MM.1S (cell line): ENCODE data around the gene FAM13B.
"Not testable (repeated sequence)": the region's sequence is repeated elsewhere in the genome, so short reads cannot be mapped to it uniquely, and the experiment has no call there.

Experiments used
- DNase-seq: peaks from one replicate; pipeline ENCODE4 v3.0.0-alpha.2; 2015
- H2AFZ ChIP-seq: fragments of 300-600 bp; sonication (generic); 2 replicates; pipeline ENCODE4 v1.6.0; 2016; ENCODE audit warnings: antibody characterized with exemption, low read length
- H3F3A ChIP-seq: fragments of 300-600 bp; sonication (generic); 2 replicates; pipeline ENCODE4 v1.6.1; 2016; ENCODE audit warnings: mild to moderate bottlenecking, antibody characterized with exemption, low read length, moderate library complexity, mixed read lengths; ENCODE audit not compliant: insufficient read depth
- H3K27ac ChIP-seq: fragments of 300-600 bp; sonication (generic); 2 replicates; pipeline ENCODE4 v1.5.1; 2016; ENCODE audit warnings: mild to moderate bottlenecking, low read length
- H3K27me3 ChIP-seq: fragments of 300-600 bp; sonication (generic); replicated peaks from 2 replicates; pipeline ENCODE4 v1.6.0; 2016; ENCODE audit warnings: low read length; ENCODE audit not compliant: insufficient read depth
- H3K36me3 ChIP-seq: fragments of 300-600 bp; sonication (generic); replicated peaks from 2 replicates; pipeline ENCODE4 v1.6.1; 2016; ENCODE audit warnings: mild to moderate bottlenecking, low read length, mixed read lengths; ENCODE audit not compliant: insufficient read depth
- H3K4me1 ChIP-seq: fragments of 300-600 bp; sonication (generic); 2 replicates; pipeline ENCODE4 v1.6.1; 2016; ENCODE audit warnings: low read length, mixed read lengths
- H3K4me2 ChIP-seq: fragments of 300-600 bp; sonication (generic); 2 replicates; pipeline ENCODE4 v1.6.0; 2016; ENCODE audit warnings: low read depth, low read length
- H3K4me3 ChIP-seq: fragments of 300-600 bp; sonication (generic); 2 replicates; pipeline ENCODE4 v1.5.1; 2016; ENCODE audit warnings: low read length, mixed read lengths
- H3K79me2 ChIP-seq: fragments of 300-600 bp; sonication (generic); 2 replicates; pipeline ENCODE4 v1.6.1; 2016; ENCODE audit warnings: mixed run types, low read length, mixed read lengths
- H3K9ac ChIP-seq: fragments of 300-600 bp; sonication (generic); 2 replicates; pipeline ENCODE4 v1.6.1; 2016; ENCODE audit warnings: low read length, mixed read lengths
- H3K9me2 ChIP-seq: fragments of 300-600 bp; sonication (generic); replicated peaks from 2 replicates; pipeline ENCODE4 v1.6.1; 2016; ENCODE audit warnings: mild to moderate bottlenecking, low read length, mixed read lengths; ENCODE audit not compliant: insufficient read depth
- H3K9me3 ChIP-seq: fragments of 300-600 bp; sonication (generic); replicated peaks from 2 replicates; pipeline ENCODE4 v1.6.1; 2016; ENCODE audit warnings: mild to moderate bottlenecking, low read length, mixed read lengths; ENCODE audit not compliant: insufficient read depth
- H4K20me1 ChIP-seq: fragments of 300-600 bp; sonication (generic); 2 replicates; pipeline ENCODE4 v1.6.1; 2016; ENCODE audit warnings: mild to moderate bottlenecking, low read length, moderate library complexity, mixed read lengths; ENCODE audit not compliant: insufficient read depth
- EZH2 ChIP-seq: fragments of 300-600 bp; sonication (generic); optimal IDR thresholded peaks from 2 replicates; pipeline ENCODE3; 2017; ENCODE audit warnings: low read depth, mild to moderate bottlenecking, antibody characterized with exemption, low read length, mixed read lengths
- EZH2phosphoT487 ChIP-seq: fragments of 300-600 bp; sonication (generic); IDR thresholded peaks from 2 replicates; pipeline ENCODE4 v1.6.1; 2018; ENCODE audit warnings: antibody characterized with exemption, low read length
- TF ChIP-seq, protein P1 (sequence below): fragments of 300-600 bp; sonication (generic); IDR thresholded peaks from 2 replicates; pipeline ENCODE4 v1.5.1; 2016; ENCODE audit warnings: antibody characterized with exemption, low read length, mixed read lengths

The FAM13B gene

DNA sequence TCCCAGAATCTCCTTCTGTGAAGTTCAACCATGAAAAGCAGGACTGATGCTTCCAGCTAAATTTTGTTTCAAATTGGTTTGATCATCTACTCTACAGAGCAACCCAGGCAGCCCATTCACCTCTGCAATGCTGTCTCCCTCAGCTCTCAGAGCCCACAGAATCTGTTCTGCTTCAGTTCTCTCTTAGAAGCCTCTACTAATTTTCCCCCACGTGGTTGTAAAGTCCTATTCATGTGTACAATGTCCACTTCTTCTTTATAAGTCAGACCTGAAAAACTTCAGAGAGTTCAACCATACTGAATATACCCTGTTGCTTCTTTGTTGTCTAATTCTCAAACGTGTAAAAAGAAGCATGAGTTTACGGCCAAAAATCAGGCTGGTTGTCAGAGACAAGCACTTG lies 21.3 kb upstream of the FAM13B start:
- no peak for DNase-seq
- H3K9me2 ChIP-seq: no peaks in the 10 kb centered on the region
- H3K27ac ChIP-seq: no peak overlapping the region
- H3K79me2 ChIP-seq: no peaks in the 10 kb centered on the region
- H3K4me1 ChIP-seq: no peaks in the 10 kb centered on the region
- no peaks in the 10 kb centered on the region for H3F3A ChIP-seq
- H3K27me3 ChIP-seq: no peaks in the 10 kb centered on the region
- no peak overlapping the region for H3K4me2 ChIP-seq
- no peak overlapping the region for H3K4me3 ChIP-seq
- H4K20me1 ChIP-seq: no peaks in the 10 kb centered on the region
- H3K36me3 ChIP-seq: no peaks in the 10 kb centered on the region
- no peak overlapping the region for H2AFZ ChIP-seq
- TF ChIP-seq, protein P1, sequence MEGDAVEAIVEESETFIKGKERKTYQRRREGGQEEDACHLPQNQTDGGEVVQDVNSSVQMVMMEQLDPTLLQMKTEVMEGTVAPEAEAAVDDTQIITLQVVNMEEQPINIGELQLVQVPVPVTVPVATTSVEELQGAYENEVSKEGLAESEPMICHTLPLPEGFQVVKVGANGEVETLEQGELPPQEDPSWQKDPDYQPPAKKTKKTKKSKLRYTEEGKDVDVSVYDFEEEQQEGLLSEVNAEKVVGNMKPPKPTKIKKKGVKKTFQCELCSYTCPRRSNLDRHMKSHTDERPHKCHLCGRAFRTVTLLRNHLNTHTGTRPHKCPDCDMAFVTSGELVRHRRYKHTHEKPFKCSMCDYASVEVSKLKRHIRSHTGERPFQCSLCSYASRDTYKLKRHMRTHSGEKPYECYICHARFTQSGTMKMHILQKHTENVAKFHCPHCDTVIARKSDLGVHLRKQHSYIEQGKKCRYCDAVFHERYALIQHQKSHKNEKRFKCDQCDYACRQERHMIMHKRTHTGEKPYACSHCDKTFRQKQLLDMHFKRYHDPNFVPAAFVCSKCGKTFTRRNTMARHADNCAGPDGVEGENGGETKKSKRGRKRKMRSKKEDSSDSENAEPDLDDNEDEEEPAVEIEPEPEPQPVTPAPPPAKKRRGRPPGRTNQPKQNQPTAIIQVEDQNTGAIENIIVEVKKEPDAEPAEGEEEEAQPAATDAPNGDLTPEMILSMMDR: no peak
- TF ChIP-seq EZH2 (no peak), EZH2phosphoT487 (no peak)
- no peak overlapping the region for H3K9ac ChIP-seq
- no peaks in the 10 kb centered on the region for H3K9me3 ChIP-seq

DNA sequence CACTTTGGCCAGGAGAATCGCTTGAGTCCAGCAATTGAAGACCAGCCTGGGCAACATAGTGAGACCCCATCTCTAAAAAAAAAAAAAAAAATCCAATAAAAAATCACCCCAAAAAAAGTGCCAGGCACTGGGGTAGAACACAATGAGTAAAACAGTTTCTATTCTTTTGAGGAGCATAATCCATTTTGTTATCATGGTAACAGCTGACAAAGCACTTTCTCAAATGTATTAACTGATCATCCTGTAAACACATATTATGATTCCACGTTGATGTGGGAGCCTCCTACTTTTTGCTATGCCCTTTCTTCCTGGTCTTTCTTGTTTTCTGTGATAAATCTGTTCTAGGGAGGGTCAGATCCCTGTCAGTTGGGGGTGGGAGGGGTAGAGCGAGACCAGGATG lies 20.7 kb upstream of the FAM13B start:
- Histone ChIP-seq H3F3A (no peaks in the 10 kb centered on the region), H3K4me1 (no peaks in the 10 kb centered on the region), H3K4me2 (no peak overlapping the region), H3K9me2 (no peaks in the 10 kb centered on the region), H3K9me3 (no peaks in the 10 kb centered on the region), H4K20me1 (no peaks in the 10 kb centered on the region), H3K27ac (no peak overlapping the region), H3K27me3 (no peaks in the 10 kb centered on the region), H3K9ac (no peak overlapping the region), H2AFZ (no peak overlapping the region), H3K79me2 (no peaks in the 10 kb centered on the region), H3K4me3 (no peak overlapping the region), H3K36me3 (no peaks in the 10 kb centered on the region)
- TF ChIP-seq, protein P1: no peak
- TF ChIP-seq EZH2 (no peak), EZH2phosphoT487 (no peak)
- DNase-seq: no peak

DNA sequence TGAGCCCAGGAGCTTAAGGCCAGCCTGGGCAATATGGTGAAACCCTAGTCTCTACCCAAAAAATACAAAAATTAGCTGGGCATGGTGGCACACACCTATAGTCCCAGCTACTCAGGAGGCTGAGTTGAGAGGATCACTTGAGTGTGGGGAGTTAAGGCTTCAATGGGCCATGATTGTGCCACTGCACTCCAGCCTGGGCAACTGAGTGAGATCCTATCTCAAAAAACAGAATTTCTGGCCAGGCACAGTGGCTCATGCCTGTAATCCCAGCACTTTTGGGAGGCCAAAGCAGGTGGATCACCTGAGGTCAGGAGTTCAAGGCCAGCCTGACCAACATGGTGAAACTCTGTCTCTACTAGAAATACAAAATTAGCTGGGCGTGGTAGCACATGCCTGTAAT lies 19.8 kb upstream of the FAM13B start:
- not testable (repeated sequence) for DNase-seq, H3K27ac ChIP-seq, H3F3A ChIP-seq, H3K9ac ChIP-seq, H3K4me1 ChIP-seq, H3K27me3 ChIP-seq, H3K36me3 ChIP-seq, H4K20me1 ChIP-seq, H3K9me3 ChIP-seq, H3K4me2 ChIP-seq, H3K9me2 ChIP-seq, H3K4me3 ChIP-seq, H2AFZ ChIP-seq, H3K79me2 ChIP-seq

DNA sequence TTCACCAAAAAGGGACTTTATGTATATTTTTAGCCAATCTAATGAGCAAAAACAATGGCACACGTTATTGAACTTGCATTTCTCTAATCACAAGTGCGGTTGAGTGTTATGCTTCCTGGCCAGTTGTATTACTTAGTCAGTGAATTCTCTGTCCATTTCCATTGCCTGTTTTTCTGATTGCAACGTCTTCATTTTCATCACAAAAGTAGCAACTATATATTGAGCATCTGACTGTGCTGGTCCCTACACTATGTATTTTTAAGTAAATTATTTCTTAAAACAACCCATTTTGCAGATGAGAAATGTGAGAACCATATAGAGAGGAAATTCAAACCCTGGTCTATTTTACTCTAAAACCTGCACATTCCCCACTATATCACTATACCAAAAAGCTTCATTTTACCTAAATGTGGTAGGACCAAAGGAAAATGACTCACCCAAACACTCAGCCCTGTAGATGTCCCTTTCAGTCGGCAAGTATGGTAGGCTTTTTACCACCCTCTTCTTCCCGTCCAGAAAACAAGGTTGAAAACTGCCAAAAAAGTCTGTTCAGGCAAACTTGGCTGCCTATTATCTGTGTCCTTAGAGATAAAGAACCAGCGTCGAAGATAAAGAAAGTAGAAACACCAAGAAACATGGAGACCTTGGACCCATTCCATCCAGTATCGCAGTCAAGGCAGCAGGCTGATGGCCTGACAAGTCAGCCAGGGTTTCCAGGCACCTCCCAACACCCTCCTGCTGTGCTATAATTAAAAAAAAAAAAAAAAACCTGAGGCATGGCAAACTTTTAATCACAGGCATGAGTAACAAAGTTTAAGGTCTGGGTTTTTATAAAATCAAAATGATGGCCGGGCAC lies 18.8 kb upstream of the FAM13B start:
- Histone ChIP-seq H3K9ac (no peak overlapping the region), H3K9me3 (no peaks in the 10 kb centered on the region), H3K4me1 (no peaks in the 10 kb centered on the region), H3K36me3 (no peaks in the 10 kb centered on the region), H3K4me3 (no peak overlapping the region), H3K4me2 (no peak overlapping the region), H3K27ac (no peak overlapping the region), H2AFZ (no peak overlapping the region), H3K9me2 (no peaks in the 10 kb centered on the region), H3F3A (no peaks in the 10 kb centered on the region), H4K20me1 (no peaks in the 10 kb centered on the region), H3K79me2 (no peaks in the 10 kb centered on the region), H3K27me3 (no peaks in the 10 kb centered on the region)
- DNase-seq: no peak
- TF ChIP-seq EZH2phosphoT487 (no peak), EZH2 (no peak)

DNA sequence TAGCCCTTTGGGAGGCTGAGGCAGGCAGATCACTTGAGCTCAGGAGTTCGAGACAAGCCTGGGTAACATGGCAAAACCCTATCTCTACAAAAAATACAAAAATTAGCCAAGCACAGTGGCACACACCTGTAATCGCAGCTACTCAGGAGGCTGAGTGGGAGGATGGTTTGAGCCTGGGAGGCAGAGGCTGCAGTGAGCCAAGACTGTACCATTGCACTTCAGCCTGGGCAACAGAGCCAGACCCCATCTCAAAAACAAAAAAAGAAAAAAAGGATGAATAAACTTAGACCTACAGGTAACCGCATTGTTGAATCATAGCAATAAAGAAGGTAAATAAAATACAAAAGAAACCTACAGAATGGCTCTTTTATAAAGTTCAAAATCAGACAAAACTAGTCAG lies 12.4 kb upstream of the FAM13B start:
- not testable (repeated sequence) for H3K9me2 ChIP-seq, DNase-seq, H3K36me3 ChIP-seq, H3K27ac ChIP-seq, H2AFZ ChIP-seq, H4K20me1 ChIP-seq, H3K79me2 ChIP-seq, H3K4me3 ChIP-seq, H3K9ac ChIP-seq, H3K4me1 ChIP-seq, H3K4me2 ChIP-seq, H3K9me3 ChIP-seq, H3K27me3 ChIP-seq, H3F3A ChIP-seq
